HCT116 (cell line): ENCODE measurements around the gene BCR. TPM values are rescaled to one million over a fixed set of nuclear protein-coding genes. Genes with fewer than 3 reads are reported as not detected.
A peak's percentile ranks its signal among the peaks of the same experiment; 100 is the strongest.

ENCODE experiments used
- ATAC-seq: fragments of 200-7000 bp; cut with Tn5 transposase; 2 replicates; pipeline ENCODE4 v1.9.1; 2020; ENCODE audit warnings: mild to moderate bottlenecking, moderate library complexity
- BruUV-seq: library from RNA; stranded (reverse); fragments of 400-500 nt; replicated peaks from 2 replicates; lab custom pipeline; 2021; lab: Mats Ljungman, UMichigan
- CTCF ChIA-PET: fragments of 300-600 bp; sonication (Branson Sonifier 250); formaldehyde crosslinking; loops from one replicate; lab custom pipeline; 2021; ENCODE audit warnings: antibody characterized with exemption; lab: Charles Lee
- POLR2A ChIA-PET: fragments of 300-600, 350-600 bp; sonication (Branson Sonifier 250); formaldehyde crosslinking; loops from one replicate; lab custom pipeline; 2021; ENCODE audit warnings: antibody characterized with exemption; lab: Charles Lee
- RAD21 ChIA-PET, 2 experiments: fragments of 300-600 bp; sonication (Branson Sonifier 250); formaldehyde crosslinking; loops; one replicate each; lab custom pipeline; 2023; ENCODE audit warnings: low total read pairs in 2 of 2; ENCODE audit not compliant: uncharacterized antibody in 2 of 2, unreplicated experiment in 2 of 2, low non-redundant PET in 1 of 2; lab: Charles Lee
- DNase-seq: peaks from one replicate; pipeline ENCODE4 v3.0.0-alpha.2; 2010; ENCODE audit warnings: low read depth, low spot score
- H2AFZ ChIP-seq: fragments of 200-600 bp; shearing (Covaris generic), sonication (generic); 2 replicates; pipeline ENCODE4 v1.6.1; 2017; ENCODE audit warnings: low read depth, mixed run types, mixed read lengths, antibody characterized with exemption, low read length; ENCODE audit not compliant: poor library complexity, severe bottlenecking
- H3K27ac ChIP-seq: 2 replicates; pipeline ENCODE4 v1.5.1; 2012; ENCODE audit warnings: low read depth, low read length
- H3K27me3 ChIP-seq: fragments of 200-600 bp; sonication (generic); 2 replicates; pipeline ENCODE4 v1.6.1; 2016; ENCODE audit warnings: mixed run types, low read length, mixed read lengths; ENCODE audit not compliant: insufficient read depth
- H3K36me3 ChIP-seq, 2 experiments: fragments of 200-500 bp in 1 of 2; fragments of 200-600 bp in 1 of 2; sonication (Bioruptor generic) in 1 of 2; sonication (generic) in 1 of 2; 2 replicates each; pipeline versions ENCODE4 v1.5.1 to v1.6.1; 2014 to 2016; ENCODE audit warnings: low read length in 2 of 2, inconsistent platforms in 1 of 2, mixed read lengths in 1 of 2, mixed run types in 1 of 2; ENCODE audit not compliant: insufficient read depth in 2 of 2, control insufficient read depth in 1 of 2
- H3K4me1 ChIP-seq, 2 experiments: fragments of 200-600 bp in 1 of 2; sonication (generic) in 1 of 2; 2 replicates each; pipeline versions ENCODE4 v1.5.1 to v1.6.1; 2012 to 2017; ENCODE audit warnings: low read length in 2 of 2, inconsistent platforms in 1 of 2, mild to moderate bottlenecking in 1 of 2, mixed read lengths in 1 of 2, mixed run types in 1 of 2, moderate library complexity in 1 of 2; ENCODE audit not compliant: insufficient read depth in 2 of 2, control insufficient read depth in 1 of 2
- H3K4me2 ChIP-seq: fragments of 200-600 bp; sonication (generic); 2 replicates; pipeline ENCODE4 v1.6.1; 2017; ENCODE audit warnings: mixed run types, low read length, mixed read lengths
- H3K4me3 ChIP-seq, 2 experiments: fragments of 200-600 bp in 1 of 2; sonication (generic) in 1 of 2; replicated peaks in 1 of 2; 2 replicates each; pipeline ENCODE4 v1.5.1; 2011 to 2016; ENCODE audit warnings: low read length in 2 of 2, control low read depth in 1 of 2, low read depth in 1 of 2, mild to moderate bottlenecking in 1 of 2, mixed read lengths in 1 of 2, mixed run types in 1 of 2
- H3K79me2 ChIP-seq: fragments of 200-600 bp; sonication (generic); 2 replicates; pipeline ENCODE4 v1.6.1; 2017; ENCODE audit warnings: mild to moderate bottlenecking, mixed run types, low read length, moderate library complexity, mixed read lengths; ENCODE audit not compliant: insufficient read depth
- H3K9ac ChIP-seq: fragments of 200-600 bp; sonication (generic); 2 replicates; pipeline ENCODE4 v1.6.1; 2016; ENCODE audit warnings: low read length, mixed read lengths
- H3K9me2 ChIP-seq: fragments of 200-600 bp; sonication (generic), shearing (Covaris generic); 2 replicates; pipeline ENCODE4 v1.6.1; 2017; ENCODE audit warnings: mixed run types, mild to moderate bottlenecking, moderate library complexity; ENCODE audit not compliant: insufficient read depth
- H3K9me3 ChIP-seq, 2 experiments: fragments of 200-500 bp in 1 of 2; fragments of 200-600 bp in 1 of 2; sonication (Bioruptor generic) in 1 of 2; sonication (generic) in 1 of 2; 2 replicates each; pipeline ENCODE4 v1.6.1; 2014 to 2017; ENCODE audit warnings: low read length in 2 of 2, mixed read lengths in 2 of 2, inconsistent platforms in 1 of 2, low read depth in 1 of 2, mild to moderate bottlenecking in 1 of 2, mixed run types in 1 of 2, moderate library complexity in 1 of 2; ENCODE audit not compliant: control insufficient read depth in 1 of 2, insufficient read depth in 1 of 2
- H4K20me1 ChIP-seq: fragments of 200-600 bp; sonication (generic), shearing (Covaris generic); 2 replicates; pipeline ENCODE4 v1.6.1; 2017; ENCODE audit warnings: mixed run types, mild to moderate bottlenecking, moderate library complexity; ENCODE audit not compliant: insufficient read depth
- ATF3 ChIP-seq: IDR thresholded peaks from 2 replicates; pipeline ENCODE4 v1.6.1; 2012
- CBX3 ChIP-seq: IDR thresholded peaks from 2 replicates; pipeline ENCODE4 v1.6.1; 2012; ENCODE audit warnings: low read depth
- CTCF ChIP-seq, 3 experiments: fragments of 200-600 bp in 1 of 3; sonication (generic) in 1 of 3; IDR thresholded peaks in 2 of 3; conservative IDR thresholded peaks in 1 of 3; 2 replicates each; pipeline ENCODE4 v1.5.1; 2012 to 2017; ENCODE audit warnings: low read depth in 2 of 3, low read length in 2 of 3, antibody characterized with exemption in 1 of 3, borderline replicate concordance in 1 of 3, control low read depth in 1 of 3, mild to moderate bottlenecking in 1 of 3, mixed read lengths in 1 of 3, mixed run types in 1 of 3, moderate library complexity in 1 of 3; ENCODE audit not compliant: insufficient read depth in 1 of 3
- EGR1 ChIP-seq: IDR thresholded peaks from 2 replicates; pipeline ENCODE4 v1.6.1; 2012; ENCODE audit warnings: low read depth
- RAD21 ChIP-seq: IDR thresholded peaks from 2 replicates; pipeline ENCODE4 v1.6.1; 2012; ENCODE audit warnings: low read depth, mild to moderate bottlenecking
- intact Hi-C: fragments of 100-400 bp; cut with micrococcal nuclease; formaldehyde crosslinking; loops from 2 replicates; pipeline ENCODE4 v1.10.0; 2022
- total RNA-seq: library from RNA; stranded (reverse); gene quantifications from one replicate; pipeline ENCODE4 v1.2.1, GENCODE V29; 2021; ENCODE audit not compliant: unreplicated experiment

Gene BCR
- total RNA-seq, 1 experiment from 2014 or later, result 39.7 TPM

GRCh38 chr22:23204541-23205157 is 24.3 kb downstream of the BCR start (continued):
- TF ChIP-seq ATF3, result no peak
- no peak for TF ChIP-seq CTCF (IDR thresholded peaks at IDR 0.05 in 2 of 3, conservative IDR thresholded peaks at IDR 0.05 in 1 of 3; ENCODE audit: borderline replicate concordance in 1 of 3, insufficient read depth in 1 of 3, low read depth in 2 of 3, low read length in 2 of 3)
- TF ChIP-seq CBX3, result no peak
- TF ChIP-seq, all 23 proteins: peak for 0

- BruUV-seq, result no TSS peak
- RAD21 ChIA-PET, result no interaction called here
- H3K4me2 ChIP-seq, result no peak overlapping the region
Measured at GRCh38 chr22:23205339-23206049, 25.2 kb downstream of the BCR start.

More at GRCh38 chr22:23205339-23206049, 25.2 kb downstream of the BCR start:
- no peak overlapping the region for H3K4me3 ChIP-seq
- no peaks in the 10 kb centered on the region for H3K27me3 ChIP-seq
- H3K9me2 ChIP-seq, result no peaks in the 10 kb centered on the region
- 0 out of 2 replicates have a peak, but pooled peaks have one; percentile 25 for TF ChIP-seq EGR1
- no peak for TF ChIP-seq RAD21
- ChIA-PET POLR2A (no interaction called here), CTCF (interaction anchor here (1.1 kb wide), 1 partner anchor 27 kb away, joined by 3 read pairs; no protein-coding TSS in a partner anchor)
- H2AFZ ChIP-seq, result no peak overlapping the region
- no peaks in the 10 kb centered on the region for H3K4me1 ChIP-seq
- DNase-seq, result no peak
- H4K20me1 ChIP-seq, result no peaks in the 10 kb centered on the region; the same call in 1 of the 2 replicates
- H3K79me2 ChIP-seq, result peaks cover 88% of the 10 kb centered on the region
- no peaks in the 10 kb centered on the region for H3K9me3 ChIP-seq
- H3K36me3 ChIP-seq, result 0 out of 4 replicates have a peak, but pooled peaks cover 0 to 4% of the 10 kb centered on the region in 2 experiments
- intact Hi-C loops, result no loop called here
- no peak overlapping the region for H3K9ac ChIP-seq
- ATAC-seq, result no peak
- H3K27ac ChIP-seq, result no peak overlapping the region
